Transverse colon (tissue), 3 donors: ENCODE data around the gene RUNX1.

Source experiments
- POLR2A ChIP-seq: fragments of 450-650 bp; IDR thresholded peaks from one replicate; pipeline ENCODE4 v1.6.1; 2016; ENCODE audit warnings: antibody characterized with exemption, mild to moderate bottlenecking, moderate library complexity
- TF ChIP-seq, protein P1 (sequence below), 5 experiments: fragments of 200-600 bp in 3 of 5; fragments of 450-650 bp in 2 of 5; sonication (generic) in 3 of 5; IDR thresholded peaks; 1 replicate in 2 of 5; 2 replicates in 3 of 5; pipeline ENCODE4 v1.5.1; 2016 to 2017; ENCODE audit warnings: antibody characterized with exemption in 5 of 5, inconsistent platforms in 3 of 5, mild to moderate bottlenecking in 2 of 5, moderate library complexity in 1 of 5

DNA sequence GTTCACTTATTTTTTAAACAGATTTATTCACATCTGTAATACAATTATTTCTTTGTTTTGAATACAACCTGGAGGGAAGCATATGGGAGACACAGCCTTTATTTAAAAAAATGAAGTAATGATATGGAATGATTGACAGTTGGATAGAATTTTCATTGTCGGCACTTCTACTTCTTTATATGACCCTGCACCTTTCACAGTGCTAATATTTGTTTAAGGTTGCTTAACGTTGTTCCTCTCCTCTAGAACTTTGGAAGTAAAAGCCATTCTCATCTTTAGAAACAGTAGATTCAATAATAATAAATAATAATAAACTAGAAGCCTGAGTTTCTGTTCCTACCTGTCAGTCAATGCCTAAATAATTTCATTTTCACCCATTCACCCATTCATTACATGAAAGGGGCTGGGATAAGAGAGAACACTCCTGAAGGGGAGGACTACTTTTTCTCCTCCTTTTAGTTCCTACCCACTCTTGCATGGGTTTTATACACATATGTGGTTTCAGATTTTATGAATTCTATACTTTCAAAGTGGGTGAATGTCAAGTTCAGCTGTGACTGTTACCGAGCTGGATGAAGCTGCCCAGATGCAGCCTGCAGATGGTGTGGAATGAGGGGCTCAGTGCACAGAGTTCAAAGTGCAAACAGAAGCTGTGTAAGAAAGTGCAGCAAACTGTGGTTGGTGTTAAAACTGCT, 9.4 kb downstream of the RUNX1 start:
- TF ChIP-seq, protein P1, sequence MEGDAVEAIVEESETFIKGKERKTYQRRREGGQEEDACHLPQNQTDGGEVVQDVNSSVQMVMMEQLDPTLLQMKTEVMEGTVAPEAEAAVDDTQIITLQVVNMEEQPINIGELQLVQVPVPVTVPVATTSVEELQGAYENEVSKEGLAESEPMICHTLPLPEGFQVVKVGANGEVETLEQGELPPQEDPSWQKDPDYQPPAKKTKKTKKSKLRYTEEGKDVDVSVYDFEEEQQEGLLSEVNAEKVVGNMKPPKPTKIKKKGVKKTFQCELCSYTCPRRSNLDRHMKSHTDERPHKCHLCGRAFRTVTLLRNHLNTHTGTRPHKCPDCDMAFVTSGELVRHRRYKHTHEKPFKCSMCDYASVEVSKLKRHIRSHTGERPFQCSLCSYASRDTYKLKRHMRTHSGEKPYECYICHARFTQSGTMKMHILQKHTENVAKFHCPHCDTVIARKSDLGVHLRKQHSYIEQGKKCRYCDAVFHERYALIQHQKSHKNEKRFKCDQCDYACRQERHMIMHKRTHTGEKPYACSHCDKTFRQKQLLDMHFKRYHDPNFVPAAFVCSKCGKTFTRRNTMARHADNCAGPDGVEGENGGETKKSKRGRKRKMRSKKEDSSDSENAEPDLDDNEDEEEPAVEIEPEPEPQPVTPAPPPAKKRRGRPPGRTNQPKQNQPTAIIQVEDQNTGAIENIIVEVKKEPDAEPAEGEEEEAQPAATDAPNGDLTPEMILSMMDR (IDR thresholded peaks at IDR 0.05) = no peak
- TF ChIP-seq POLR2A = no peak
